T-helper 17 cell (primary cell): ENCODE measurements around the gene NAA10. TPM values are rescaled to one million over a fixed set of nuclear protein-coding genes. Genes with fewer than 3 reads are reported as not detected.

Experiments used
- ATAC-seq: fragments of 150-1000 bp; cut with Tn5 transposase; 2 replicates; pipeline ENCODE4 v1.10.0; 2021; ENCODE audit warnings: mild to moderate bottlenecking, moderate library complexity
- DNase-seq, 3 donors: peaks; one replicate each; pipeline versions ENCODE4 v3.0.0 to v3.0.0-alpha.2; 2020 to 2021
- H3K9me3 ChIP-seq: one replicate; pipeline ENCODE4 v1.7.0; 2013; ENCODE audit warnings: low read length, mild to moderate bottlenecking; ENCODE audit not compliant: control insufficient read depth, poor library complexity, severe bottlenecking
- H3K27ac Mint-ChIP-seq: one replicate; pipeline ENCODE4 v1.8.0; 2022; ENCODE audit warnings: mild to moderate bottlenecking, moderate library complexity, mixed read lengths
- H3K27me3 Mint-ChIP-seq: one replicate; pipeline ENCODE4 v1.8.0; 2022; ENCODE audit warnings: mixed read lengths
- H3K36me3 Mint-ChIP-seq: one replicate; pipeline ENCODE4 v1.8.0; 2022; ENCODE audit warnings: low read depth, mixed read lengths
- H3K4me1 Mint-ChIP-seq: one replicate; pipeline ENCODE4 v1.8.0; 2022; ENCODE audit warnings: mild to moderate bottlenecking, mixed read lengths
- H3K4me3 Mint-ChIP-seq: one replicate; pipeline ENCODE4 v1.8.0; 2022; ENCODE audit warnings: mild to moderate bottlenecking, moderate library complexity, mixed read lengths
- total RNA-seq, 4 donors: library from RNA in 2 of 4; stranded (reverse) in 2 of 4; gene quantifications; one replicate each; pipeline ENCODE4 v1.2.3 and lab custom pipeline; 2022 to 2026

The NAA10 gene
- total RNA-seq, 2 donors from 2014 or later: 42.8 to 48.5 TPM

GRCh38 chrX:153960077-153960476, 25.2 kb upstream of the NAA10 start:
- Mint-ChIP-seq H3K4me3 (no peak overlapping the region), H3K4me1 (no peaks in the 10 kb centered on the region), H3K27ac (no peak overlapping the region), H3K36me3 (no peaks in the 10 kb centered on the region), H3K27me3 (no peaks in the 10 kb centered on the region)
- DNase-seq (no peak), ATAC-seq (no peak)
- H3K9me3 ChIP-seq: no peaks in the 10 kb centered on the region

- ATAC-seq (no peak), DNase-seq (no peak)
- H3K4me3 Mint-ChIP-seq: no peak overlapping the region
- no peaks in the 10 kb centered on the region for H3K9me3 ChIP-seq
- no peak overlapping the region for H3K27ac Mint-ChIP-seq
- no peaks in the 10 kb centered on the region for H3K27me3 Mint-ChIP-seq
- no peaks in the 10 kb centered on the region for H3K4me1 Mint-ChIP-seq
- H3K36me3 Mint-ChIP-seq: no peaks in the 10 kb centered on the region
These were observed 24.8 kb upstream of the NAA10 start for GRCh38 chrX:153959649-153960048.

GRCh38 chrX:153958605-153959004, 23.8 kb upstream of the NAA10 start:
- H3K4me1 Mint-ChIP-seq: no peaks in the 10 kb centered on the region
- no peaks in the 10 kb centered on the region for H3K27me3 Mint-ChIP-seq
- no peak for DNase-seq
- no peak overlapping the region for H3K27ac Mint-ChIP-seq
- H3K36me3 Mint-ChIP-seq: no peaks in the 10 kb centered on the region
- H3K4me3 Mint-ChIP-seq: no peak overlapping the region
- no peaks in the 10 kb centered on the region for H3K9me3 ChIP-seq
- no peak for ATAC-seq

GRCh38 chrX:153957224-153957623, 22.4 kb upstream of the NAA10 start:
- DNase-seq: no peak
- H3K27ac Mint-ChIP-seq: no peak overlapping the region
- H3K9me3 ChIP-seq: no peaks in the 10 kb centered on the region
- ATAC-seq: no peak
- H3K36me3 Mint-ChIP-seq: no peaks in the 10 kb centered on the region
- no peaks in the 10 kb centered on the region for H3K27me3 Mint-ChIP-seq
- peaks cover 4% of the 10 kb centered on the region for H3K4me1 Mint-ChIP-seq
- H3K4me3 Mint-ChIP-seq: no peak overlapping the region

GRCh38 chrX:153956044-153956907, 21.4 kb upstream of the NAA10 start:
- no peak for ATAC-seq
- Mint-ChIP-seq H3K27me3 (no peaks in the 10 kb centered on the region), H3K4me3 (no peak overlapping the region), H3K27ac (peak overlapping the region; percentile 54), H3K4me1 (peaks cover 4% of the 10 kb centered on the region), H3K36me3 (no peaks in the 10 kb centered on the region)
- DNase-seq: no peak
- no peaks in the 10 kb centered on the region for H3K9me3 ChIP-seq

- ATAC-seq (no peak), DNase-seq (no peak)
- H3K4me3 Mint-ChIP-seq: no peak overlapping the region
- no peaks in the 10 kb centered on the region for H3K36me3 Mint-ChIP-seq
- no peaks in the 10 kb centered on the region for H3K27me3 Mint-ChIP-seq
- no peaks in the 10 kb centered on the region for H3K9me3 ChIP-seq
- H3K4me1 Mint-ChIP-seq: peaks cover 4% of the 10 kb centered on the region
- peak overlapping the region; percentile 54 for H3K27ac Mint-ChIP-seq
These were observed 20.4 kb upstream of the NAA10 start for GRCh38 chrX:153955228-153955732.

- H3K9me3 ChIP-seq: no peaks in the 10 kb centered on the region
- no peak overlapping the region for H3K27ac Mint-ChIP-seq
- ATAC-seq: no peak
- H3K27me3 Mint-ChIP-seq: no peaks in the 10 kb centered on the region
- H3K4me1 Mint-ChIP-seq: peaks cover 4% of the 10 kb centered on the region
- DNase-seq: no peak
- H3K4me3 Mint-ChIP-seq: no peak overlapping the region
- no peaks in the 10 kb centered on the region for H3K36me3 Mint-ChIP-seq
These were observed 19.9 kb upstream of the NAA10 start for GRCh38 chrX:153954558-153955227.

GRCh38 chrX:153953892-153954557, 19.2 kb upstream of the NAA10 start:
- H3K27ac Mint-ChIP-seq: no peak overlapping the region
- H3K36me3 Mint-ChIP-seq: no peaks in the 10 kb centered on the region
- no peaks in the 10 kb centered on the region for H3K27me3 Mint-ChIP-seq
- DNase-seq (no peak), ATAC-seq (no peak)
- H3K4me1 Mint-ChIP-seq: peaks cover 4% of the 10 kb centered on the region
- H3K9me3 ChIP-seq: no peaks in the 10 kb centered on the region
- no peak overlapping the region for H3K4me3 Mint-ChIP-seq

- Mint-ChIP-seq H3K27ac (peak overlapping the region; percentile 37), H3K27me3 (no peaks in the 10 kb centered on the region), H3K4me3 (no peak overlapping the region), H3K4me1 (peaks cover 4% of the 10 kb centered on the region), H3K36me3 (no peaks in the 10 kb centered on the region)
- peak; percentile 53 to 74 (median 60) for DNase-seq
- no peaks in the 10 kb centered on the region for H3K9me3 ChIP-seq
- ATAC-seq: peak; percentile 81
These were observed 18.5 kb upstream of the NAA10 start for GRCh38 chrX:153953342-153953830.

- H3K27ac Mint-ChIP-seq: peak overlapping the region; percentile 37
These were observed 17.7 kb upstream of the NAA10 start for GRCh38 chrX:153952373-153953026.

GRCh38 chrX:153951683-153952372, 17.0 kb upstream of the NAA10 start:
- no peak overlapping the region for H3K4me3 Mint-ChIP-seq
- H3K27me3 Mint-ChIP-seq: no peaks in the 10 kb centered on the region
- ATAC-seq: no peak
- no peak for DNase-seq
- H3K9me3 ChIP-seq: no peaks in the 10 kb centered on the region
- no peaks in the 10 kb centered on the region for H3K36me3 Mint-ChIP-seq
- H3K4me1 Mint-ChIP-seq: peaks cover 7% of the 10 kb centered on the region
- H3K27ac Mint-ChIP-seq: no peak overlapping the region

More at GRCh38 chrX:153952373-153953026, 17.7 kb upstream of the NAA10 start:
- no peaks in the 10 kb centered on the region for H3K36me3 Mint-ChIP-seq
- ATAC-seq (no peak), DNase-seq (no peak)
- peaks cover 4% of the 10 kb centered on the region for H3K4me1 Mint-ChIP-seq
- H3K27me3 Mint-ChIP-seq: no peaks in the 10 kb centered on the region
- no peak overlapping the region for H3K4me3 Mint-ChIP-seq
- no peaks in the 10 kb centered on the region for H3K9me3 ChIP-seq

- H3K9me3 ChIP-seq: no peaks in the 10 kb centered on the region
- peaks cover 7% of the 10 kb centered on the region for H3K4me1 Mint-ChIP-seq
- no peaks in the 10 kb centered on the region for H3K36me3 Mint-ChIP-seq
- H3K27me3 Mint-ChIP-seq: no peaks in the 10 kb centered on the region
- peak overlapping the region; percentile 63 for H3K27ac Mint-ChIP-seq
- ATAC-seq (no peak), DNase-seq (no peak)
- H3K4me3 Mint-ChIP-seq: no peak overlapping the region
These were observed 15.3 kb upstream of the NAA10 start for GRCh38 chrX:153950127-153950526.
